NCI-H1436 treated with DMSO at 0.1 percent for 48 hours (cell line): ENCODE results near the gene TBL1XR1.

Experiments used
- DNase-seq: peaks from one replicate; lab custom pipeline; 2025; lab: John Stamatoyannopoulos, UW

The TBL1XR1 gene

DNA sequence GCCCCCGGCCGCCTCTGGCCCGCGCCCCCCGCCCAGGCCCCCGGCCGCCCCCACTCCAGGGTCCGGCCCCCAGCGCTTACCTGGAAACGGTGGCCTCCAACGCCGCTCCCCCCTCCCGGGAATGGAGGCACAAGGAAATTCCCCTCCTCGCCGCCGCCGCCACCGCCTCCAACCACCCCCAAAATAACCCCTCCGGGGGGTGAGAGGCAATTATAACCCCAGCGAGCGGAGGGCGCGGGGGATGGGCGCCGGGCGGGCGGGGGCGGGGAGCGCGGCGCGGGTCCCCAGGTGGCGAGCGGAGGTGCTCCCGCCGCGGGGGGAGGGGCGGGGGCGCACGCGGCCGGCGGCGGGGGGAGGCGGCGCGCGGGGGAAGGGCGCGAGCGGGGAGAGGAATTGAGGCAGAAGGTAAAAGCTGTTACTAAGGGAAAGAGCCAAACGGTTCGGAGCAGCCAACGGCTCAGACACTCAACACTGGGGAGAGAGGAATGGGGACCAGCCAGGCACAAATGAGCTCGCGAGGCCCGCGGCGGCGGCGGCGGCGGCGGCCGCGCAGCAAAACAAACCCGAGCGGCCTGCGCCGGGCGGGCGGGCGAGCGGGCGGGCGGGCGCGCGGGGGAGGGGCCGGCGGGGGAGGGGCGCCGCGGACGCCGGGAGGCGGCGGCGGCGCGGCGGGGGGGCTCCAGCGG is at the start of gene TBL1XR1:
Gene TBL1XR1, minus strand, starts transcription at position 442 of the 686 bp plus-strand sequence. CDS start 132,505 bp downstream, outside the sequence.
- DNase-seq: peak; percentile 98

DNA sequence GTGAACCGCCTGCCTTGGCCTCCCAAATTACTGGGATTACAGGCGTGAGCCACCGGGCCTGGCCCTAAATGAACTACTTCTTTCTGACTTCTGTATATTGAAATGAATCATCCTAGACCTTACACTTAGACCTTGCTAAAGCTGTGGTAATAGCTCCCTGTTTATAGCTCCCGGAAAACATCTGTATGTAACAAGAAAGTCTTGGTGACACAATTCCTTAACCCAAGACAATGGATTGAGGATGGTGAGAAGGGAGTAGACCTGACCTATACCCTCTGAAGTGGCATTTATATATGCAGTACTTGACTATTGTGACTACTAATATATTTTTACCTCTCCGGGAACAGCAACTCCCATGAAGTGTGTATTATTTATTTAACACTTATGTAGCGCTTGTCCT is 48.0 kb upstream of the TBL1XR1 start:
- DNase-seq: no peak

DNA sequence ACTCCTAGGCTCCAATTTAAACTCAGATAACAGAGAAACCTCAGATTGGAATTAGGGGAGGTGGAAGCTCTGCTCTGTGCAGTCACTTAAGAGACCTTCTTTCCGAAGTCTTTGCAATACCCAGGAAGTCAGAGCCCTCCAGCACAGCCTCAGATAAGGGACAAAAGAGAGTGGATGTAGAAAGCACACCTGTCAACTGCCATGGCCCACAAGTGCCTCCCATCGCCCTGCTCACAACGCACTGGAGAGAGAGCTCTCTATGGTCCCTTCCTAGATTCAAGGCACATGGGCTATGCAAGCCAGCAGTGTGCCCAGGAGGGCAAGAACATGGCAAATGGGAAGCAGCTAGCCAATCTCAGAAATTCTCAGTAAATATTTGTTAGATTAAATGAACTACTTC is 47.3 kb upstream of the TBL1XR1 start:
- DNase-seq: no peak

DNA sequence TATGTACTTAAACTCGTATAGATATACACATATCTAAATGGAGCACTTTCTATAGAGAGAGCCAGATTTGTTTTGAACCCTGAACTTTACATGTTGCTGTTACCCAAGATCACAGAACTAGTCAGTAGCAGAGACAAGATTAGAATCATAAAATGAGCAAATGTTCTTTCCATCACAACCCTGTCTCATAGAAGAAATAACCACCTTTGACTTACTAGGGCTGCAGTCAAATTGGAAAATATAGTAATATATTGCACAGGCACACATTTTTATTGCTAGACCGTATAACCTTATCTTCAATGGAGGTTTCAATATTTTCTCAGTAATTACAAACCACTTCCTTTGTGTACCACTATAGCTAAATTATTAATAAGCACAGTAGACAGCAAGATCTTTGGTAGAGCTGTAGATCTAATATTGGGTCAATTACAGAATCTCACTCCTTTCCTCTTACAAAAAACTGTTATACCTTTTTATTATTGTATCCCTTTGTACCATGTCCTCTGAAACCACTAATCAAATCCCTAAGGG is 41.5 kb upstream of the TBL1XR1 start:
- no peak for DNase-seq

DNA sequence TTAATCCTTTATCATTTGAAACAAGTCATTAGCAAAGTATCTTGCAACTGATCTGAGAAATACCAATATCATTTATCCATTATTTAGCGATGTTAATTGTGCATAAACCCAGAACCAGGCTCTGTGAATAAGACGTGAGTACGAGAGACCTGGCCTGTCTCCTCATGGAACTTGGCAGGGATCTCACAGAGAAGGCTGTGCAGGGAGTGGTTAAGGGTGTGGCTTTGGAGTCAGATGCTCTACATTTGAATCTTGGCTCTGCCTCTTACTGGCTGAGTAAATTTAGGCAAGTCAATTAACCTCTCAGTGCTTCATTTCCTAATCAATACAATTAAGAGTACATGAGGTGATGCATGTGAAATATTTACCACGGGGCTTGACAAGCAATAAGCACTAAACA is 39.9 kb upstream of the TBL1XR1 start:
- DNase-seq: no peak

DNA sequence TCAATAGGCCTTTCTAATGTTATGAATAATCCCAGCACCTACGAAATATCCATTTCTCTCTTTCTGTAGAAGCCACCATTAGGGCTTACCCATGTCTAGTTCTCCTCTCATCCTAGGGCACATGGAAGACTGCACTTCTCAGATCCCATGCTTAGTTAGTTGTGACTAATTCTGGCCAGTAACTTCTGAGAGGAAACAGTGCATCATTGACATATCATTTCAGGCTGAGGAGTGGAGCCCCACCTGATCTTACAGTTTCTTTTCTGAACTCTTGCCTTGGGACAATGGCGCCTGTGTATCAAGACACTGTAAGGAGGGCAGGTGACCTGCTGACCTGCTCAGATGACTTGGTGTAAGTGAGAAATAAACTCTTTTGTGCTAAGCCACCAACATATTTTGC is 39.4 kb upstream of the TBL1XR1 start:
- no peak for DNase-seq

DNA sequence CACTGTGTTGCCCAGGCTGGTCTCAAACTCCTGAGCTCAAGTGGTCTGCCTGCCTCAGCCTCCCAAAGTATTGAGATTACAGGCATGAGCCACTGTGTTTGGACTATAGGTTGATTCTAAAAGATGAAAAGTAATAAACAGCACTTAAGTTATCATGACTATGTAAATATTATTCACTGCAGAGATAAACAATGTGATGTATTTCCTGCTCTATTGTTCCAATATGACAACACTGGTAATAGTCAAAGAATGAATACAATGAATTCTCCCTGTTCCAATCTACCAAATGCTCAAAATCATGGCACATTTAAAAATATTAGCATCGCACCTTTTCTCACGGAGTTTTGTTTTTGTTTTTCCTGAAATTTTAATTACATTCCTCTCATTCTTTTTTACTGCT is 36.8 kb upstream of the TBL1XR1 start:
- no peak for DNase-seq

DNA sequence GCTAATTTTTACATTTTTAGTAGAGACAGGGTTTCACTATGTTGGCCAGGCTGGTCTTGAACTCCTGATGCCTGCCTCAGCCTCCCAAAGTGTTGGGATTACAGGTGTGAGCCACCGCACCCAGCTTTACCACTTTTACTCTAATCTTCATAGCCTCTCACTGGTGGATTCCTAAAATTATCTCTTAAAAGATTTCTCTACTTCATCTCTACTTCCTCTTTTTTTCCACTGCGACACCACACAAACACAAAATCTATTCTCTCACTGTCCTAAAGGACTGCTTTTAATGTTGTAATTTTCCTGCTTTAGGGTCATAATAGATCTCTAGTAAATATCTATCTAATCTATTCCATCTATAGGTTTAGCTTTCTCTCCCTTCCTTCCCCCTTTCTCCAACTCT is 34.0 kb upstream of the TBL1XR1 start:
- no peak for DNase-seq

DNA sequence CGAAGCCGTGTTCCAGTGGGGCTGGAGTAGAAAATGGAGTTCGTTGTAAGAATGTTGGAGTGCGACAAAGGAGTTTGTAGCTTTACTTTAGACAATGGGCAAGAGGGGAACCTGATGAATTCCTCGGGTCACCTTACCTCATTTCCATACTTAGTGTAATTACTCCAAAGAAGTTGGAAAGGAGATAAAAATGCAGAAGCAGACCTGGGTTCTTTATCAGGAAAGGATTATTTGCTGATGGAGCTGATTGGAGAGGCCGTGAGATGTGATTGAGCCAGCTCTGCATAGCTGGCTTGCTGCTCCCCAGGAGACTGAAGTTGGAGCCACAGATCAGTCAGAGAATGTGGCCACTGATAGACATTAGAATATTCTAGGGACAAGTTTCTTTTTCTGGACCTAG is 33.4 kb upstream of the TBL1XR1 start:
- DNase-seq: no peak

DNA sequence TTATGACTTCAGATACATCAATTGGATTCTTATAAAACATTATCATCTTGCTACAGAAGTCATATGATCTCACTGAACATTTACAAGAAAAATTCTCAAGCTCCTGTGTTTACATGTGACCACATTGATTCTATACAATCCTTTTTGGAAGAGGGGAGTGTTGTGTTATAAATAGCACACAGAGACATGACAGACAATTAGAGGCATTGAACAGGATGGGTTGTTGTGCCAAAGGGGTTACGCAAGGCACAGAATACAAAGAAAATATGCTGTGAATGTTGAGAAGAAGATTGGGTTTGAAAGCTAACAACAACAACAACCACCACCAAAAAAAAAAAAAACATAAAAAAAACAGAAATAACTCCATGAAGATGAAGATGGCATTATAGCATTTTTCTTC is 32.5 kb upstream of the TBL1XR1 start:
- no peak for DNase-seq

DNA sequence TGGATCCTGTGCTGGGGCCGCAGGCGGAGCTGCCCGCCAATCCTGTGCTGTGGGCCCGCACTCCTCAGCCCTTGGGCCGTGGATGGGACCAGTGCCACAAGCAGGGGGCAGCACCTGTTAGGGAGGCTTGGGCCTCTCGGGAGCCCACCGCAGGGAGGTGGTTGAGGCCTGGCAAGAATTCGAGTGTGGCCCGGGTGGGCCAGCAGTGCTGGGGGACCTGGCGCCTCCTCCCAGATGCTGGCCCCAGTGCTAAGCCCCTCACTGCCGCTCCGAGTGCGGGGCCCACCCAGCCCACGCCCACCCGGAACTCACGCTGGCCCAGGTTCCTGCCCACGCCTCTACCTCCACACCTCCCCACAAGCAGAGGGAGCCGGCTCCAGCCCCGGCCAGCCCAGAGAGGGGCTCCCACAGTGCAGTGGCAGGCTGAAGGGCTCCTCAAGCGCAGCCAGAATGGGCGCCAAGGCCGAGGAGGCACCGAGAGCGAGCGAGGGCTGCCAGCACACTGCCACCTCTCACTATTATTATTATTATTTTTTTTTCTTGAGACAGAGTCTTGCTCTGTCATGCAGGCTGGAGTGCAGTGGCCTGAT is 31.4 kb upstream of the TBL1XR1 start:
- DNase-seq: no peak

DNA sequence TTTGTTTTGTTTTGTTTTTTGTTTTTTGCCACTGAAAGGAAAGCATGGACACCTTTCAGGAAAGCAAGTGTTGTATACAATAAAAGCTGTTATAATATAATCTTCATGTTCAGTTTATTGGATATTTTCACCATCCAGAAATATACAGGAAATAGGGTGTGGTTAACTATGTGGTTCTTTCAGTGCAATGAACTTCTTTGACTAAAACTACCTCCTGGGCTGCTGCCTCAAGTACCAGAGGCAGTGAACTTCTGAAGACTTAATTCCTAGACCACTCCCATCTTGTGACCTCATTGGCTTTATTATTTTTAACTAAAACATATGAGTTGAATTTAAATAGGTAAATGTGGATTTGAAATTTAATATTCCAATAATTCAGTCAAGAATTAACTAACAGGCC is 27.1 kb upstream of the TBL1XR1 start:
- DNase-seq: no peak

DNA sequence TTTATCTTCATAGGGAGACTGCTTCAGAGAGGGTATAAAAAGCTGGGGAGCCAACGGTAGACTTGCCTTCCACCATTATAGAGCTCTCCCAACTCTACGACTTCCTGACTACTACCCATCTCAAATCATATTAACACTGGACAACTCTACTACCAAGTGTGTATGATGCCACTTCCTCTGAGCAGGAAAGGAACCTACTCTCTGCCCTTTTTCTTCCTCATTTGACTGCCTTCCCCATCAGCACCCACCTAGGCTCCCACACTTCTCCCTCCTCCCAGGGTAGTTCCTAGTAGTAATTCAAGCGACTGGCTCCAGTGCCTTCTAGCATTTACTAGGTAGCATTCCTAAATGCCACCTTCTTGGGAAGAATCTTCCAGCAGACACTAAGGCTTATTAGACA is 24.5 kb upstream of the TBL1XR1 start:
- no peak for DNase-seq

DNA sequence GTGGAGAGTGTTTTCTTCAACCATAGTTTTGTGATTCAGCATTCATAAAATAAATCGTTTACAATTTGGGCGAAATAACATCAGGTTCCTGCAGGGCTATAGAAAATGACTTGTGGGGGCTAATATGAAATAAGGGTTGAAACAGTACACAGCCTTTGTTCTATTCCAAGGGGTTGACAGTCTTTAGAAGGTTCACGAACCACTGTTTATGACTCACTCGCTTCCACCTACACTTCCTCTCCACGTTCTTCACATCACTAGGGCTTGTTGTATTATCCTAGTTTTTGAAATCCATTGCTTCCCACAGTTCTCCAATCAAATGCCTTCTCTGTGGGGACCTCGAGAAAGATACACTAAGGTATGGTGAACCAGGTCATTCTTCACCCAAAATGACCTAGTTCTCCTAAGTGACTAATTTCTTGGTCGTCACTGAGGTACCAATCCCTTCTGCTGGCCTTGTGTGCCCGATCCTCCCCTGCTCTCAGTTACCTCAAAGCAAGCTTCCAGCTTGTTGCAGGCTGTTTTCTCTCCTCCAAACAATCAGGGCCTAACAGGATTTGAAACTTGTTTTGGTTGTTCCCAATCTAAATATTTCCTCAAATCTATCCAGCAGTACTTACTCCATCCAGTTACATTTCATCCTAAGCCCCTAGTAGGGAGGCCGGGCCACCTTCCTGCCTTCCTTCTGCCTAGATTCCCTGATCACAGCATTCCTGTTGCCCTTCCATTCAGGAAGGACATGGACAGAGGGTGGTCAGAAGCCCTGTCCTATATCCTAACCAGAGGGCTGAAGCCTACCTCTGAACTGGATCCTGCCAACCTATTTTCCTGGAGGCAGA is 23.1 kb upstream of the TBL1XR1 start:
- DNase-seq: no peak

DNA sequence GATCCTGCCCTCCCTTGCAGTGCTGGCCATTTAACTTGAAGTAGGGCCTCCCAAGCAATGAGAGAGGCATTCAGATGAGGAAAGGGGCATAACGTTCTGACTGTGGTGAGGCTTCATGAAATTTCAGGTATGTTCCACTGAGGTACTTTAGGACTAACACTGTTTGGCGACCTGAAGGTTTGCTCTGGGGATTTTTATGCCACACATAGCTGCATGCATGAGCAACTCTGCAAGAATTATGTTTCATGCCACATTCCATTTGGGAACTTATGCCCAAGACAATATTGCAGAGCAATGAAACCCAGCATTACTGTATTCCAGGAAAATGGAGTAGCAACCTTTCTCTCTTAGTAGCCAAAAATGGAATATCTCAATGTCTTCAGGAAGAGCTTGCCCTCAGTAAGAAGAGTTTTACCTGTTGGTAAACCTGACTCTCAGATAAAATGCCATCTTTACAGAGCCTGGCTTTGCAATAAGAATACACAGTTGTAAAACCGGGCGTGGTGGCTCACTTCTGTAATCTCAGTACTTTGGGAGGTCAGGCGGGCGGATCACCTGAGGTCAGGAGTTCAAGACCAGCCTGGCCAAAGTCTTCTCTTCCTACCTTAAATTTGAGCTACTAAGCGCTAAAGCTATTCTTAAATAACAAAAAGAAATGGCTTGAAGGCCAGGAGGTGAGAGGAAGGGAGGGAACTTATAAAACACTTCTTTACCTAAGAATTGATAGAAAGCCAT is 16.7 kb upstream of the TBL1XR1 start:
- DNase-seq: no peak

DNA sequence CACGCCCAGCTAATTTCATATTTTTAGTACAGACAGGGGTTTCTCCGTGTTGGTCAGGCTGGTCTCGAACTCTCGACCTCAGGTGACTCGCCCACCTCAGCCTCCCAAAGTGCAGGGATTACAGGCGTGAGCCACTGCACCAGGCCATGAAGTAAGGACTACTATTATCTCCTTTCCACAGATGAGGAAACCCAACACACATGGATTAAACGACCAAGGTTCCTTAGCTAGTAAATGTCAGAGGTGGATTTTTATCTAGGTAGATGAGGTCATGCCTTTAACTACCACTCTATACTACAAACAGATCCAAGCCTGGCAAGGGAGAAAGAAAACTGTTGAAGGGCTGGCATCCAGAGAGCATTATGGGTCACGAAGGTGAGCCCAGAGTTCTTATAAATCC is 15.5 kb upstream of the TBL1XR1 start:
- no peak for DNase-seq

DNA sequence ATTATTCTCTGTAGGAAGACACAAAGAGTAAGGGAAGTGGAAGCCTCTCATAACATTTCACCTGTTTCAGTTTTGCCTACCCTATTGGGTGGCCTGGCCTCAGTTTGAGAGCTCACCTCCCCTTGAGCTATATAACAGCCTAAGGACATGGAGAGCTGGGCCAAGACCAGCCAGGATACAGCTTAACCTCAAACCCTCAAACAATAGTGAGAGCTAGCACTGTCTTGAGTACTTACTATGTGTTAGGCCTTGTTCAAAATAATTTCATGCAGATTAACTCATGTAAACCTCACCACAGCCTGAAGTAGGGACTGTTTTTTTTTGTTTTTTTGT is 15.0 kb upstream of the TBL1XR1 start:
- DNase-seq: no peak

DNA sequence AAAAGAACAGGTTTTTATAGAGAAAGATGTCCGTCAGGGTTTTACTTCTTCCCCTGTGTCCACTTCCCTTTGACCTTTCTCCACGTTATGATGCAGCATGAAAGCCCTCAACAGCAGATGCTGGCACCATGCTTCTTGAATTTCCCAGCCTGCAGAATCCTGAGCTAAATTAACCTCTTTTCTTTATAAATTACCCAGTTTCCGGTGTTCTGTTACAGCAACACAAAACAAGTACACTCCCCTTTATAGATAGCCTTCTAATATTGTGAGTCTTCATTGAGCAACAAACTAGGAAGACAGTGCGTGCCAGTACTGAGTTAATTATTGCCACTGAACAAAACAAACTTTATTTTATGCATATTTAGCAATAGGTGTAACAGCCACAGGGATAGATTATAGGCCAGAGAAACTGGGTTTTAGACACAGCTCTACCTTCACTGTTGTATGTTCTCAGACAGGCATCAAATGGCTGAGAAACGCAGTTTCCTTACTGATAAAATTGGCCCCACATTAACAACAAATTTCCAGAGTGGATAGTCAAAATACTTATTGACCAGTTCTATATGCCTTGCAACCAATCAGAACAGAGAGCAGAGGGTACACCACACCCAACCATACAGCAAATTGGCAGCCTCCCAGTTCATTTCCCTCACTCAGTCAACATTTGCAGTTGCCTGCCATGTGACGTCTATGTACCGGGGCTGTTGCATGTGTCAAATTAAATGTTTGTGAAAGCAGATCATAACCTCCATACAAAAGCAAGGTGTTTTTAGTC is 14.4 kb upstream of the TBL1XR1 start:
- DNase-seq: peak; percentile 89

DNA sequence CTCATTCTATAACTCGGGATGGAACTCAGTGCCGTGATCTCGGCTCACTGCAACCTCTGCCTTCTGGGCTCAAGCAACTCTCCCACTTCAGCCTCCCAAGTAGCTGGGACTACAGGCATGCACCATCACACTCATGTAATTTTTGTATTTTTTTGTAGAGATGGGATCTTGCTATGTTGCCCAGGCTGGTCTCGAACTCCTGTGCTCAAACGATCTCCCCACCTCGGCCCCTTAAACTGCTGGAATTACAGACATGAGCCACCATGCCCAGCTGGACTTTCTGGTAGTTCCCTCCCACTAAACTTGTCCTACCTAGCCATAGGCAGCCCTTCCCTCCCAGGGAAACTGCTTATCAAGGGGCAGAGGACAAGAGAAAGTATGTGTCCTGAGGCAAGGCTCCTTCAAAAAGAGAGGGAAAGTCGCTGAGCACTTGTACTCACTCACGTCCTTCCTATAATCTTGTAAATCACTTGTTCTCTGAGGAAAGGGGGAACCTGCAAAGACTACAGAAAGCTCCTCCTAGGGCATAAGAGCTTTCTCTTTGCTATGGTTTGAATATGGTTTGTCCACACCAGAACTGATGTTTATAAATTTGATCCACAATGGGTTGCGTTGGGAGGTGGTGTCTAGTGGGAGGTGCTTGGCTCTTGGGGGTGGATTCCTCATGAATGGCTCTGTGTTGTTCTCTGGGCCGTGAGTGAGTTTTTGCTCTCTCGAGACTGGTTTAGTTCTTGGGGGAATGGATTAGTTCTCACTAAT is 13.6 kb upstream of the TBL1XR1 start:
- DNase-seq: no peak

DNA sequence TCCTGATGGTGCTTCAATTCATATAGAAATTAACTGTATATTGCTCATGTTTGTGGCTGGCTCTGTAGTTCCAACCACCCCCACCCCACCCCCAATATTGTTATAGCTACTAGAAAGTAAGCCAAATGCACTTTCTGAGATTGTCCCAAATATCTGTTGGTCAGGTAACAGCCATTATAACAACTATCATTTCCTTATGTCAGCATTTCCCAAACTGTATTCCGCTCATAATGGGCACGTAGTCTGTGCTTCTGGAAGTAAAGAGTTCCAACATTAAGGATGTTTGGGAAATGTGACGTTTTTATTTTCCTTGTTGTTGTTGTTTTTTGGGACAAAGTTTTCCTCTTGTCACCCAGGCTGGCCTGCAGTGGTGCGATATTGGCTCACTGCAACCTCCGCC is 12.2 kb upstream of the TBL1XR1 start:
- DNase-seq: no peak

DNA sequence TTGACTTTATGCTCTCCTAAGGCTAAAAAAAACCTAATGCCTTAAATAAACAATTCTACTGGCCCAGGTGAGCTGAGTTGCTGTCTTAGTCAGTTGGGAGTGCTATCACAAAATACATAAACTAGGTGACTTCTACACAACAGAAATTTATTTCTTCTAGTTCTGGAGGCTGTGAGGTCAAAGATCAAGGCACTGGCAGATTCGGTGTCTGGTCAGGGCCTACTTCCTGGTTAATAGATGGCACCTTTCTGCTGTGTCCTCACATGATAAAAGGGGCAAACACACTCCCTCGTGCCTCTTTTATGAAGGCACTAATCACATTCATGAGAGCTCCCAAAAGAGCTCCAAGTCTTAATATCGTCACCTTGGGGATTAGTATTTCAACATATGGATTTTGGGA is 11.5 kb upstream of the TBL1XR1 start:
- DNase-seq: no peak
